ENCODE data around the gene ATG10. TPM values are rescaled to one million over a fixed set of nuclear protein-coding genes. Genes with fewer than 3 reads are reported as not detected.

The ATG10 gene
- total and polyA plus RNA-seq, 2 of the 13 experiments (the other 11 are each of a cell fraction or from before 2014, with no cell fraction given): 2.0 to 5.7 TPM

DNA sequence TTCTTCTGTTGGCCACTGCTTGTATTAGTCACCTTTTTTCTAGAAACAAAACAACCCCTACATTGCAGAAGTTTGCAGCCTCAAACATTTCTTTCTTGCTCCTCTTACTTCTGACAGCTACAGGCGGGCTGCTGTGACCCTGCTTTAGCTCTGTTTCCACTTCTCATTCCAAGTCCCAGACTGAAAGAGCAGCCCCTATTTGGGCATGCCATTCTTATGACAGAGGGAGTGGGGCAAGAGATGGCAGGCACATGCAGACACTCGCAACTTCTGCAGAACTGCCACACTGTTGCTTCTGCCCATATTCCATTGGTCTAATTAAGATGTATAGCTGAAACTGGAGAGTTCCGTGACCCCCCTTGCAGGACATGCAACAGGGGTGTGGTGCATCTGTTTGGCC, 325.9 kb downstream of the ATG10 start:
- Histone ChIP-seq H3K4me1 (ENCODE audit: insufficient read depth, low read length) (no peaks in the 10 kb centered on the region), H3K27me3 (ENCODE audit: control insufficient read depth in 1 of 2, insufficient read depth in 2 of 2, low read length in 2 of 2) (no peaks in the 10 kb centered on the region), H3K79me2 (ENCODE audit: insufficient read depth, low read length) (no peaks in the 10 kb centered on the region), H3K27ac (ENCODE audit: extremely low read length, insufficient read depth, low read length) (no peak overlapping the region), H3K4me2 (ENCODE audit: low read depth, low read length) (no peak overlapping the region), H3K4me3 (replicated peaks in 1 of 3; ENCODE audit: insufficient read depth in 1 of 3, low read depth in 2 of 3, low read length in 3 of 3) (no peak overlapping the region), H3K36me3 (replicated peaks in 1 of 2; ENCODE audit: control insufficient read depth in 1 of 2, insufficient read depth in 2 of 2, low read length in 2 of 2) (no peaks in the 10 kb centered on the region), H2AFZ (ENCODE audit: low read length) (no peak overlapping the region), H3K9me3 (ENCODE audit: low read length) (no peaks in the 10 kb centered on the region), H4K20me1 (ENCODE audit: insufficient read depth, low read length) (no peaks in the 10 kb centered on the region), H3K9ac (ENCODE audit: insufficient read depth, low read depth, low read length) (no peak overlapping the region)
- TF ChIP-seq MED8 (CRISPR knock-in tag; IDR thresholded peaks at IDR 0.05; ENCODE audit: insufficient replicate concordance) (no peak), SALL1 (CRISPR knock-in tag; IDR thresholded peaks at IDR 0.05) (no peak), NR1H2 (CRISPR knock-in tag; IDR thresholded peaks at IDR 0.05; ENCODE audit: borderline replicate concordance, low read depth) (no peak), ZNF607 (CRISPR knock-in tag; IDR thresholded peaks at IDR 0.05; ENCODE audit: borderline replicate concordance) (no peak), ZZZ3 (CRISPR knock-in tag; IDR thresholded peaks at IDR 0.05; ENCODE audit: borderline replicate concordance) (no peak), ZNF724P (CRISPR knock-in tag; IDR thresholded peaks at IDR 0.05; ENCODE audit: borderline replicate concordance) (no peak), ZNF251 (CRISPR knock-in tag; IDR thresholded peaks at IDR 0.05) (no peak), ZNF549 (CRISPR knock-in tag; IDR thresholded peaks at IDR 0.05) (no peak), ZNF337 (CRISPR knock-in tag; IDR thresholded peaks at IDR 0.05; ENCODE audit: borderline replicate concordance, low read depth) (no peak), NFE2L2 (IDR thresholded peaks at IDR 0.05; ENCODE audit: low read length) (no peak)
- TF ChIP-seq, protein P1, sequence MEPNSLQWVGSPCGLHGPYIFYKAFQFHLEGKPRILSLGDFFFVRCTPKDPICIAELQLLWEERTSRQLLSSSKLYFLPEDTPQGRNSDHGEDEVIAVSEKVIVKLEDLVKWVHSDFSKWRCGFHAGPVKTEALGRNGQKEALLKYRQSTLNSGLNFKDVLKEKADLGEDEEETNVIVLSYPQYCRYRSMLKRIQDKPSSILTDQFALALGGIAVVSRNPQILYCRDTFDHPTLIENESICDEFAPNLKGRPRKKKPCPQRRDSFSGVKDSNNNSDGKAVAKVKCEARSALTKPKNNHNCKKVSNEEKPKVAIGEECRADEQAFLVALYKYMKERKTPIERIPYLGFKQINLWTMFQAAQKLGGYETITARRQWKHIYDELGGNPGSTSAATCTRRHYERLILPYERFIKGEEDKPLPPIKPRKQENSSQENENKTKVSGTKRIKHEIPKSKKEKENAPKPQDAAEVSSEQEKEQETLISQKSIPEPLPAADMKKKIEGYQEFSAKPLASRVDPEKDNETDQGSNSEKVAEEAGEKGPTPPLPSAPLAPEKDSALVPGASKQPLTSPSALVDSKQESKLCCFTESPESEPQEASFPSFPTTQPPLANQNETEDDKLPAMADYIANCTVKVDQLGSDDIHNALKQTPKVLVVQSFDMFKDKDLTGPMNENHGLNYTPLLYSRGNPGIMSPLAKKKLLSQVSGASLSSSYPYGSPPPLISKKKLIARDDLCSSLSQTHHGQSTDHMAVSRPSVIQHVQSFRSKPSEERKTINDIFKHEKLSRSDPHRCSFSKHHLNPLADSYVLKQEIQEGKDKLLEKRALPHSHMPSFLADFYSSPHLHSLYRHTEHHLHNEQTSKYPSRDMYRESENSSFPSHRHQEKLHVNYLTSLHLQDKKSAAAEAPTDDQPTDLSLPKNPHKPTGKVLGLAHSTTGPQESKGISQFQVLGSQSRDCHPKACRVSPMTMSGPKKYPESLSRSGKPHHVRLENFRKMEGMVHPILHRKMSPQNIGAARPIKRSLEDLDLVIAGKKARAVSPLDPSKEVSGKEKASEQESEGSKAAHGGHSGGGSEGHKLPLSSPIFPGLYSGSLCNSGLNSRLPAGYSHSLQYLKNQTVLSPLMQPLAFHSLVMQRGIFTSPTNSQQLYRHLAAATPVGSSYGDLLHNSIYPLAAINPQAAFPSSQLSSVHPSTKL (CRISPR knock-in tag; IDR thresholded peaks at IDR 0.05): no peak
- TF ChIP-seq, protein P2, sequence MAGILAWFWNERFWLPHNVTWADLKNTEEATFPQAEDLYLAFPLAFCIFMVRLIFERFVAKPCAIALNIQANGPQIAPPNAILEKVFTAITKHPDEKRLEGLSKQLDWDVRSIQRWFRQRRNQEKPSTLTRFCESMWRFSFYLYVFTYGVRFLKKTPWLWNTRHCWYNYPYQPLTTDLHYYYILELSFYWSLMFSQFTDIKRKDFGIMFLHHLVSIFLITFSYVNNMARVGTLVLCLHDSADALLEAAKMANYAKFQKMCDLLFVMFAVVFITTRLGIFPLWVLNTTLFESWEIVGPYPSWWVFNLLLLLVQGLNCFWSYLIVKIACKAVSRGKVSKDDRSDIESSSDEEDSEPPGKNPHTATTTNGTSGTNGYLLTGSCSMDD (CRISPR knock-in tag; IDR thresholded peaks at IDR 0.05): no peak
- 65% methylated on average over 3 of the region's 3 CpGs for WGBS (ENCODE audit: low lambda C conversion rate)
- ChIA-PET CTCF (ENCODE audit: low intra/inter-chr PET ratio, low total read pairs) (no interaction called here), POLR2A (no interaction called here)
- no peak for FAIRE-seq
- no peak for DNase-seq (ENCODE audit: low spot score)
- intact Hi-C loops (cut with micrococcal nuclease; ENCODE audit: unreplicated experiment): no loop called here
- no TSS peak for BruUV-seq (replicated peaks)
- ATAC-seq: no peak
- in situ Hi-C loops (cut with HindIII; ENCODE audit: extremely low pct_ligation_motif_present, low pct_unique_long_range_greater_than_20kb): no loop called here
